SW480 (cell line): ENCODE data around the gene STAT5B.
A peak's percentile ranks its signal among the peaks of the same experiment; 100 is the strongest.
"Not testable (repeated sequence)": the region's sequence is repeated elsewhere in the genome, so short reads cannot be mapped to it uniquely, and the experiment has no call there.

ENCODE experiments used
- DNase-seq: peaks from one replicate; pipeline ENCODE4 v3.0.0-alpha.2; 2016; ENCODE audit warnings: low spot score

The STAT5B gene

GRCh38 chr17:42305543-42306384, 29.6 kb upstream of the STAT5B start:
- no peak for DNase-seq

GRCh38 chr17:42305031-42305330, 28.8 kb upstream of the STAT5B start:
- DNase-seq = not testable (repeated sequence)

GRCh38 chr17:42304187-42305030, 28.2 kb upstream of the STAT5B start:
- DNase-seq = no peak

- DNase-seq = no peak
Measured at GRCh38 chr17:42303694-42304093, 27.5 kb upstream of the STAT5B start.

GRCh38 chr17:42301022-42301421, 24.8 kb upstream of the STAT5B start:
- DNase-seq = no peak

GRCh38 chr17:42299913-42300312, 23.7 kb upstream of the STAT5B start:
- not testable (repeated sequence) for DNase-seq

- not testable (repeated sequence) for DNase-seq
Measured at GRCh38 chr17:42299361-42299760, 23.2 kb upstream of the STAT5B start.

- DNase-seq = not testable (repeated sequence)
Measured at GRCh38 chr17:42297775-42298174, 21.6 kb upstream of the STAT5B start.

GRCh38 chr17:42296012-42296411, 19.8 kb upstream of the STAT5B start:
- DNase-seq = no peak

GRCh38 chr17:42294469-42295398, 18.5 kb upstream of the STAT5B start:
- no peak for DNase-seq

- DNase-seq = no peak
Measured at GRCh38 chr17:42291129-42291528, 14.9 kb upstream of the STAT5B start.

GRCh38 chr17:42290577-42290976, 14.4 kb upstream of the STAT5B start:
- no peak for DNase-seq

GRCh38 chr17:42289611-42290181, 13.5 kb upstream of the STAT5B start:
- no peak for DNase-seq

- DNase-seq = no peak
Measured at GRCh38 chr17:42288803-42289610, 12.8 kb upstream of the STAT5B start.

- DNase-seq = peak; percentile 66
Measured at GRCh38 chr17:42287977-42288802, 12.0 kb upstream of the STAT5B start, which contains the start of gene STAT5A. TSS of gene STAT5A (plus strand) at chr17:42288498. CDS start at chr17:42289412, 914 bp downstream.

- no peak for DNase-seq
Measured at GRCh38 chr17:42287305-42287976, 11.2 kb upstream of the STAT5B start.

GRCh38 chr17:42286411-42287221, 10.4 kb upstream of the STAT5B start:
- DNase-seq = no peak

- DNase-seq = no peak
Measured at GRCh38 chr17:42285346-42286050, 9.3 kb upstream of the STAT5B start.
